CD4-positive, alpha-beta T cell treated with Interleukin-1 beta for 1 hour (primary cell): ENCODE measurements around the gene ABCD3.
"Not testable (repeated sequence)": the region's sequence is repeated elsewhere in the genome, so short reads cannot be mapped to it uniquely, and the experiment has no call there.

ENCODE experiments used
- DNase-seq, 2 donors: peaks; one replicate each; pipeline ENCODE4 v3.0.0-alpha.2; 2020 to 2022

ABCD3 gene

DNA sequence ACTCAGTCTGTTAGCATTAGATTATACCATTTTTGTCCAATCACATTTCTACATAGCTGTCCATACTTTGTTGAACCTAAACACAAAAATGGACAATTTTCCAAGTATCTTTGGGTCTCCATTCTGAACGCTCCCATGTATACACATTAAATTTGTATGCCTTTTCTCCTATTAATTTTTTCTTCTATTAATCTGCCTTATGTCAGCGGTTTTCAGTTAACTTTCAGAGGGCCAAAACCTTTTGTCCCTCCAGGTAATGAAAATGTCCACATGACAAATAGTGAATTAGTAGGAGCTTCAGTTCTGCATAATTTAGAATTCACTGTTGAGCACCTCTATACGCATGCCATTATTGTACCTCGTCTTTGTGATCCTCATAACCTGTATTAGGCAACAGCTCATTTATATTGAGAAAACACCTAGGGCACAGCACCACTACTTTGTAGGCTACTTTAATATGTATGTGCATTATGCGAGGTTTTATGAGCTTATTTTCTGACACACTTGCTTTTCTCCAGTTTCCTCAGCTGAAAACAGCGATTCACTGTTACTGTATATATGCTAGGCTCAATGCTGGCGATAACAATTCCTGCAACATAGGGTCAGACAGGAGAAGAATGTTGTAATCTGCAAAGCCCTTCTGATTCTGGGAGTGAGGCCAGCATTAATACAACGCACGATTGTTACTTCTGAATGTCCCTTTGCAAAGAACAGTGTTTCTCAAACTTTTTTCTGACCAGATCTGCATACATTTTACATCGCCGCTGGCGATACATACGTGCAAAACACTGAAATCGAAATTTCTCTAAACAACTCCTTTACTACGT lies 1.1 kb upstream of the ABCD3 start:
- DNase-seq, result no peak

DNA sequence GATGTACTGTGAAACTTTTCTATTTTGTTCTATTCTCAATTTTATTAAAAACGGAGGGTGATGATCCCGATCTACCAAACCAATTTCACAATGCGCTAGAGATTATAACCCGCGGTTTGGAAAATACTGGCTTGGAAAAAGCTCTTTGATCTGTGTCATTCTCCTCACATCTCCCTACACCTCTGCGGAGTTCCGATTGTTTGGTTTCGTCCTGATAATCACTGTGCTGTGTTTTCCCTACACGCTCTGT lies 536 bp upstream of the ABCD3 start:
- no peak for DNase-seq

DNA sequence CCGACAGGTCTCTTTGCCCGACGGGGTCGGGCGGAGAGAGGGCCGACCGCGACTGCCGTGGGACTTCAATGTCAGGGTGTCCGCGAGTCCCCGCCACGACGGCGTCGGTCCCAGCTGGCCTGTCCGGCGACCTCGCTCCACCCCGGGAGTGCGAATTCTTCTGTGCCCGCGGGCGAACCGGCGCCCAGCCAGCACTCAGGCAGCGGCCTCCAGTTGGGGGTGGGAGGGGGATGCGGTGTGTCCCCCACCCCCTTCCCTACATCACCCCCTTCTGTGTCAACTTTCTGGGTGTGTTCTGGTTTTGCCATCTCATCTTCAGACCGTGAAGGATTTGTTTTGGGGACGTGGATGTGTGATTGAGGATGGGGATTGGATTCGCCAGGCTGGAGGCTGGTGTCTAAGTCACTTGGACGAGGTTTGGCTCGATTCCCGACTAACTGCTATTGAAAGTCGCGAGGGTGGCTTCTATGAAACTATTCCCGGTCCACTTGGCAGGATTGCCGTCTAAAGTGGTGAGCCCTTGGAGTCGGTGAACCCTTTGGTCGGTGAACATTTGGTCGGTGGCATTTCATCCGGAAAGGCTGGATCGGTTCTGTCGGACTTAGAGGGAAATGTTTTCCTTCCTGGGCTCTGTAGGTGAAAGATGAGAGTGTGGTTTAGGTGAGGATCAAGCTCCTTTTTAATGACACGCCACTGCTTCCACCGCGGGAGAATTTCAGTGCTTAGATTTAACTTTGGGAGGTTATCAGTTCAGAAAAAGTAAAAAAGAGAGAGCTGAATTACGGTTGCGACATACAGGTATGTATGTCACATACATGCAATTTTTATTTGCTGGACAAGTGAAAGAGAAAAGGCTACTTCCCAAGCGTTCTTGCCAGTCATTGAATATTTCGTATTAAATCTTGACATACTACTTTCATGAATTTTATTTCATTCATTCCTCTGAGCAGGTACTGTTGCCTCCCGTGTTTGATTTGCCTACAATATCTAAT lies 771 bp downstream of the ABCD3 start:
- DNase-seq, result no peak

DNA sequence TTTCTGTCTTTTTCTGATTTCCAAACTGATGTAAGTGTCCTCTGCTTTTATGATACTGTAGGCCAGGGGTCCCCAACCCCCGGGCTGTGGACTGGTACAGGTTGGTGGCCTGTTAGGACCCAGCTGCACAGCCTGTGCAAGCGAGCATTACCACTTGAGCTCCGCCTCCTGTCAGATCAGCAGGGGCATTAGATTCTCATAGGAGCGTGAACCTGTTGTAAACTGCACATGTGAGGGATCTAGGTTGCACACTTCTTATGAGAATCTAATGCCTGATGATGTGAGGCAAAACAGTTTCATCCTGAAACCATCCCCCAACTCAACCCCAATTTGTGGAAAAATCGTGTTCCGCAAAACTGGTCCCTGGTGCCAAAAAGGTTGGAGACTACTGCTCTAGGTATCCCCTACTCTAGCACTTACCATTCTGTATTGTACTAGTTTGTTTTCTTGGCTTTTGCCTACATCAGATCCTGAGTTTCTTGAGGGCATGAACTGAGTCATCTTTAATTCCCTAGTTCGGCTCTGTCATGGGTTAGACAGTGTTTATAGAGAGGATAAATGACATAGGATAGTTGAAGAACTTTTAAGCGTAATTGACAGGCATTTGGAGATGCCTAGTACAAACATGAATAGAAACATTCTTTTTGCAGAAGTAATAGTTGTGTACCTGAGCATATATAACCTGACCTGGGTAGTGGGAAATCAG lies 4.1 kb downstream of the ABCD3 start:
- DNase-seq, result no peak

DNA sequence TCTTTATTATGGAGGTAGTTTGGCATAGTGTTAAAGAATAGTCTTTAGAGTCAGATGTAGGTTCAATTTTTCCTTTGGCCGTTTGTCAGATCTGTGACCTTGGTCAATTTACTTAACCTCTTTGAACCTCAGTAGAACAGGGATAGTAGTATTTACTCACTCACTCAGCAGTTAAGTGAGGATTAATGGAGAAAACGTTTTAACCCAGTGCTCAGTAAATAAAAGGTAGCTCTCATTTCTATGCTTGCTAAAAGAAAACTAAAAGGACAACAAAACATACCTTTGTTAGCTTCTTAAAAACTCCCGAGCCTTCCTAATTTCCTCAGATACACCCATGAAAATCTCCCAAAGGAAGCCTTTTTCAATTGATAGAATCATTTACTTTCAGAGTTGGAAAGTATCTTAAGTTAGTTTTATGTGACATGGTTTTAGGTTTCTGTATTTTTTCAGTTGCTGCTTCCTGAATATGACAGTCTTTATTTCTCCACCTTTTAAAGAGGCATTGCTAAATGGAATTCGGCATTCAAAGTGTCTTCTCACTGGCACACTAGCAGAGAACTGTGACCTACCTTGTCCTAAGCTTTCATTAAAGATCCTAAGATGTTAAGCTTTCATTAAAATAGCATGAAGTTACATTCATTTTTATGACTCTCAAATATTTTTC lies 7.8 kb downstream of the ABCD3 start:
- no peak for DNase-seq

DNA sequence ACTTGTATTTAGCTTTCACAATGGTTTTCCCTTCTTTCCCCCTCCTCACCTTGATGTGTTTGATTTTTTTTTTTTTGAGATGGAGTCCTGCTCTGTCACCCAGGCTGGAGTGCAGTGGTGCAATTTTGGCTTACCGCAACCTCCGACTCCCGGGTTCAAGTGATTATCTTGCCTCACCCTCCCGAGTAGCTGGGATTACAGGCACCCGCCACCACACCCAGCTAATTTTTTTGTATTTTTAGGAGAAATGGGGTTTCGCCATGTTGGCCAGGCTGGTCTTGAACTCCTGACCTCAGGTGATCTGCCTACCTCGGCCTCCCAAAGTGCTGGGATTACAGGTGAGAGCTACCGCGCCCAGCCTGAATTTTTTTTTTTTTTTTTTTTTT lies 8.3 kb downstream of the ABCD3 start:
- not testable (repeated sequence) for DNase-seq

DNA sequence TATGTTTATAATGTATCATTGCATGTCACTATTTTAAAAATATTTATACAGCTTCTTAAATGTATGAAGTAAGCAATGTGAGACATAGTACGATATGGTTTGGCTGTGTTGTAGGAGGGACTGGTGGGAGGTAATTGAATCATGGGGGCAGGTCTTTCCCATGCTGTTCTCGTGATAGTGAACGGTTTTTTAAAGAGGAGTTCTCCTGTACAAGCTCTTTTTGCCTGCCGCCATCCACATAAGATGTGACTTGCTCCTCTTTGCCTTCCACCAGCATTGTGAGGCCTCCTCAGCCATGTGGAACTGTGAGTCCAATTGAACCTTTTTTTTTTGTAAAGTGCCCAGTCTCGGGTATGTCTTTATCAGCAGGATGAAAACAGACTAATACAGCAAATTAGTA lies 10.3 kb downstream of the ABCD3 start:
- no peak for DNase-seq

DNA sequence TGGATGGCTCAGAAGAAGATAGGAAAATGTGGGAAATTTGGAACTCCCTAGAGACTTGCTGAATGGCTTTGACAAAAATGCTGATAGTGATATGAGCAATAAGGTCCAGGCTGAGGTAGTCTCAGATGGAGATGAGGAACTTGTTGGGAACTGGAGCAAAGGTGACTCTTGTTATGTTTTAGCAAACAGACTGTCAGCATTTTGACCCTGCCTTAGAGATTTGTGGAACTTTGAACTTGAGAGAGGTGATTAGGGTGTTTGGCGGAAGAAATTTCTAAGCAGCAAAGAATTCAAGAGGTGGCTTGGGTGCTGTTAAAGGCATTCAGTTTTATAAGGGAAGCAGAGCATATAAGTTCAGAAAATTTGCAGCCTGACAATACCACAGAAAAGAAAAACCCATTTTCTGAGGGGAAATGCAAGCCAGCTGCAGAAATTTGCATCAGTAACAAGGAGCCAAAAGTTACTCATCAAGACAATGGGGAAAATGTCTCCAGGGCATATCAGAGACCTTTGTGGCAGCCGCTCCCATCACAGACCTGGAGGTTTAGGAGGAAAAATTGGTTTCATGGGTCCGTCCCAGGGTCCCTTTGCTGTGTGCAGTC lies 10.8 kb downstream of the ABCD3 start:
- not testable (repeated sequence) for DNase-seq

DNA sequence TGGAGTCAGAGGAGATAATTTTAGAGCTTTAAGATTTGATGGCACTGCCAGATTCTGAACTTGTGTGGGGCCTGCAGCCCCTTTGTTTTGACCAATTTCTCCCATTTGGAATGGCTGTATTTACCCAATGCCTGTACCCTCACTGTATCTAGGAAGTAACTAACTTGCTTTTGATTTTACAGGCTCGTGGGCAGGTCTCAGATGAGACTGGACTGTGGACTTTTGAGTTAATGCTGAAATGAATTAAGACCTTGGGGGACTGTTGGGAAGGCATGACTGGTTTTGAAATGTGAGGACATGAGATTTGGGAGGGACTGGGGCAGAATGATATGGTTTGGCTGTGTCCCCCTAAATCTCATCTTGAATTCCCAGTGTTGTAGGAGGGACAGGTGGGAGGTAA lies 11.9 kb downstream of the ABCD3 start:
- not testable (repeated sequence) for DNase-seq

DNA sequence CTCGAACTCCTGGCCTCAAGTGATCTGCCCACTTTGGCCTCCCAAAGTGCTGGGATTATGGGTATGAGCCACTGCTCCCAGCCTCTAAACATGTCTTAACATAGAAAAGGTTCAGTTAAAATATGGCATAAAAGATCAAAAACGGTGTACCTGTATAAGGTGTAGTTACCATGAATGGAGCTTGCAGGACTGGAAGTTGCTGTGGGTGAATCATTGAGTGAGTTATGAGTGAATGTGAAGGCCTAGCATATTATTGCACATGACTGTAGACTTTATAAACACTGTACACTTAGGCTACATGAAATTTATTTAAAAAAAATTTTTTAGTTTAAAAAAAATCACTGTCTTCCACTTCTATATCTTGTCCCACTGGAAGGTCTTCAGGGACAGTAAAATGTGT lies 15.7 kb downstream of the ABCD3 start:
- DNase-seq, result no peak

DNA sequence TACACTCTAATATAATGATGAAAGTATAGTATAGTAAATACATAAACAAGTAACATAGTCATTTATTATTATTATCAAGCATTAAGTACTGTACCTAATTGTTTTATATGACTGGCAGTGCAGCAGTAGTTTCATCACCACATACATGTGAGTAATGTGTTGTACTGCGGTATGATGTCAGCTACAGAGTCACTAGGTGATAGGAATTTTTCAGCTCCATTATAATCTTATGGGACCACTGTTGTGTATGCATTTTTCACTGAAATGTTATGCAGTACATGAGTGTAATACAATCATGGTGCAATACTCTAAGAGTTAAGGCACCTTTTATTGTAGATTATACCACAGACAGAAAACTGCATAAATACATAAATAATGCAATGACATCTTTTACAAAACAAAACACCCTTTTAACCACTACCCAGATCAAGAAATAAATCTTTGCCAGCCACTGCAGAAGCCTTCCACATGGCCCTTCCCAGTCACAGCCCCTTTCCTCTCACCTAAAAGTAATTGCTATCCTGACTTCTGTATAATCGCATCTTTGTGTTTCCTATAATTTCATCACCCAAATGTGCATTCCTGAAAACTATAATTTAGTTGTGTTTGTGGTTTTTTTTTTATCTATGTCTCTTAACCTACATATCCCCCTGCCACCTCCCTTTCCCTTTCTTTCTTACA lies 16.3 kb downstream of the ABCD3 start:
- DNase-seq, result no peak

DNA sequence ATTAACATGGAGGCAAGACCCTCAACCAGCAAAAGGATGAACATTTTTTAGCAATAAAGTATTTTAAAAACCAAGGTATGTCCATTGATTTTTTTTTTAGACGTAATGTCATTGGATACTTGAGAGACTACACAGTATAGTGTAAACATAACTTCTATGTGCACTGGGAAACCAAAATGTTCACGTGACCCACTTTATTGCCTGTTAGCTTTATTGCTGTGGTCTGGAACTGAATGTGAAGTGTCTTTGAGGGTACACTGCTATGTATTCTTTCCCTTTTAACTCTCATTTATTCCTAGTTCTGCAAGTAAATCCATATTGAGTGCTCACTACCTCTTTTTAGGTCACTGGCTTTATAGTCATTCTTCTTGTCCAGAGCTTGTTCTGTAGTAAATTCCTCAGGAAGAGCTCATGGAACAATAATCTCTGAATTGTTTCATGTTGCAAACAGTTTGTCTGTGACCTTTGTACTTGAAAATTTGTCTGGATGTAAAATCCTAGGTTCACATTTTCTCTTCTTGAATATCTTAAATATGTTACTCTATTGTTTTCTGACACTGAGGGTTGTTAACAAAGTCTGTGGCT lies 20.6 kb downstream of the ABCD3 start:
- DNase-seq, result no peak

DNA sequence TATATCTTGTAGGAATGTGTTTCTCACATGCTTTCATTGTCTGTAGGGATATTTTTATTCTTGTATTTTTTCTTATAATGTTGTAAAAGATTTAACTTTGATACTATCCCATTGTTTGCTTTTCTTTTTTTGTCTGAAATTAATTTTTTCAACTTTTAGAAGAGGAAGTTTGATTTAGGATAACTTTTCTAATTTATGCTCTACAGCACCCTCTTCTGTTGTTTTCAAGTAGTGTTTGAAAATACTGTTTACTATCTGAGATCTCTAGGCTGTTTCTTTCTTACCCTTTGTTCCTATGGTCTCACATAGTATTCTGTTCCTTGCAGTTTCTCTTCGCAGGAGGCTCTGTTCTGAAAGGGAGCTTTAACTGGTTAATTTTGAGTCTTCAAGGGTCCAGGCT lies 21.9 kb downstream of the ABCD3 start:
- DNase-seq, result no peak

DNA sequence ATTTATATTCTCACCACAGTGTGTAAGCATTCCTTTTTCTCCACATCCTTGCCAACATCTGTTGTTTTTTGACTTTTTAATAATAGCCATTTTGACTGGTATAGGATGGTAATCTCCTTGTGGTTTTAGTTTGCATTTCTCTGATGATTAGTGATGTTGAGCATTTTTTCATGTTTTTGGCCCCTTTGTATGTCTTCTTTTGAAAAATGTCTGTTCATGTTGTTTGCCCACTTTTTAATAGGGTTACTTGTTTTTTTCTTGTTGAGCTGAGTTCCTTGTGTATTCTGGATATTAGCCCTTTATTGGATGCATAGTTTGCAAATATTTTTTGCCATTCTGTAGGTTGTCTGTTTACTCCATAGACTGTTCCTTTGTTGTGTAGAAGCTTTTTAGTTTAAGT lies 24.9 kb downstream of the ABCD3 start:
- not testable (repeated sequence) for DNase-seq

DNA sequence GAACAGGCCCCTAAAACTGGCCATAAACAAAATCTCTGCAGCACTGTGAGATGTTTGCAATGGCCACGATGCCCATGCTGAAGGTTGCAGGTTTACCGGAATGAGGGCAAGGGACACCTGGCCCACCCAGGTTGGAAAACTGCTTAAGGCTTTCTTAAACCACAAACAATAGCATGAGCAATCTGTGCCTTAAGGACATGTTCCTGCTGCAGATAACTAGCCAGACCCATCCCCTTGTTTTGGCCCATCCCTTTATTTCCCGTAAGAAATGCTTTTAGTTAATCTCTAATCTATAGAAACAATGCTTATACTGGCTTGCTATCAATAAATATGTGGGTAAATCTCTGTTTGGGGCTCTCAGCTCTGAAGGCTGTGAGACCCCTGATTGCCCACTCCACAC lies 26.6 kb downstream of the ABCD3 start:
- DNase-seq, result not testable (repeated sequence)

DNA sequence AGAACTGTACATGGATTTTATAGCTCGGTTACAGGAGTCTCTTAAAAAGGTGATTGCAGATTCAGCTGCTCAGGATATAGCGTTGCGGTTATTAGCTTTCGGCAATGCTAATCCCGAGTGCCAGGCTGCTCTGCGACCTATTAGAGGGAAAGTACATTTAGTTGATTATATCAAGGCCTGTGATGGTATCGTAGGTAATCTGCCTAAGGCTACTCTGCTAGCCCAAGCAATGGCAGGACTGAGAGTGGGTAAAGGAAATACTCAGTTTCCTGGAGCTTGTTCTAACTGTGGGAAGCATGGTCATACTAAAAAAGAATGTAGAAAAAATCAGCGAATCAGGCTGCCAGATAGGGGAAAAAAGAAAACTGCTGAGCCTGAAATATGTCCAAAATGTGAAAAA lies 27.5 kb downstream of the ABCD3 start:
- not testable (repeated sequence) for DNase-seq

DNA sequence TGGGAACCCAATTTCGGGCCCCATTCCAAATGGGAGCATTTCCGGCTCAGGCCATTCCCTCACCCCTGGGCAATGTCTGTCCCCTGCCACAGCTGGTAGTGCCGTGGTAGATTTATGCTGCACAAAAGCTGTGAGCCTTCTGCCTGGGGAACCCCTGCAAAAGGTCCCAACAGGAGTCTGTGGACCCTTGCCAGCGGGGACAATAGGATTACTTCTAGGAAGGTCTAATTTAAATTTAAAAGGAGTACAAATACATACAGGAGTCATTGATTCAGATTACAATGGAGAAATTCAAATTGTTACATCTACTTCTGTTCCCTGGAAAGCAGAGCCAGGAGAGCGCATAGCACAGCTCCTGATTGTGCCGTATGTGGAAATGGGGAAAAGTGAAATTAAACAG lies 28.0 kb downstream of the ABCD3 start:
- DNase-seq, result not testable (repeated sequence)

DNA sequence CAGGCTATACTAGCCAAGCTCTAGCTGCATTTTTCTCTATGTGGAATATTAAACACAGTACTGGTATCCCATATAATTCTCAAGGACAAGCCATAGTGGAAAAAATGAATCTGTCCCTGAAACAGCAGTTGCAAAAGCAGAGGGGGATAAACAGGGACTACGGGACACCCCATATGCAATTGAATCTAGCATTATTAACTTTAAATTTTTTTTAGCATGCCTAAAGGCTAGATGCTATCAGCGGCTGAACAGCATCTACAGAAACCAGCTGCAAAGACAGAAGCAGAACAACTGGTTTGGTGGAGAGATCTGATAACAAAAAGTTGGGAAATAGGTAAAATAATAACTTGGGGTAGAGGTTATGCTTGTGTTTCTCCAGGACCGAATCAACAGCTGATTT lies 30.6 kb downstream of the ABCD3 start:
- DNase-seq, result not testable (repeated sequence)

DNA sequence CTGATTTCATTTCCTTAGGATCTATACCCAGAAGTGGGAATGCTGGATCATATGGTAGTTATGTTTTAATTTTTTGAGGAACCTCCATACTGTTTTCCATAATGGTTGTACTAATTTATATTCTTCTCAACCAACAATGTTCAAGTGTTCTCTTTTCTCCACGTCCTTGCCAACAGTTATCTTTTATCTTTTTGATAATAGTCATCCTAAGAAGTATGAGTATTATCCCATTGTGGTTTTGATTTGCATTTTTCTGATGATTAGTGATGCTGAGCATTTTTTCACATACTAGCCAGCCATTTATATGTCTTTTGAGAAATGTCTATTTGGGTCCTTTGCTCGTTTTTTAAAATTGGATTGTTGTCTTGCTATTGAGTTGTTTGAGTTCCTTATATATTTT lies 38.5 kb downstream of the ABCD3 start:
- DNase-seq, result no peak

DNA sequence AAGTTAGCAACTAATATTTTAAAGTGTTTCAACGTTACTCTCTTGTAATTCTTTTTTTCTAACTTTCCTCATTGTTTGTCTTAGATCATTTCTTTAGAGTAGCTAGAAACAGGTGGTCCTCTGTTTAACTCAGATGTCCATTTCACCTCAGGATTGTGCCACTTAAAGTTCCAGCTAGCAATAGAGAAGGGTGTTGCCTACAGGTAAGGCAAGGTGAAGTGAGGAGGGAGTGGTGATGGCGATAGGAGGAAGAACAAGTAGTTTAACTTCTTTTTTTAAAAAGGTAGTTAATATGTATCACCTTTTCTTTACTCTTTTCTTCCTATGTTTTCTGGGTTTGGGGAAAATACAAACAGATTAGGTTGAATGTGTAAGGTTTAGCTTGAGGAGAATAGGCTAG lies 44.4 kb downstream of the ABCD3 start:
- DNase-seq, result no peak

DNA sequence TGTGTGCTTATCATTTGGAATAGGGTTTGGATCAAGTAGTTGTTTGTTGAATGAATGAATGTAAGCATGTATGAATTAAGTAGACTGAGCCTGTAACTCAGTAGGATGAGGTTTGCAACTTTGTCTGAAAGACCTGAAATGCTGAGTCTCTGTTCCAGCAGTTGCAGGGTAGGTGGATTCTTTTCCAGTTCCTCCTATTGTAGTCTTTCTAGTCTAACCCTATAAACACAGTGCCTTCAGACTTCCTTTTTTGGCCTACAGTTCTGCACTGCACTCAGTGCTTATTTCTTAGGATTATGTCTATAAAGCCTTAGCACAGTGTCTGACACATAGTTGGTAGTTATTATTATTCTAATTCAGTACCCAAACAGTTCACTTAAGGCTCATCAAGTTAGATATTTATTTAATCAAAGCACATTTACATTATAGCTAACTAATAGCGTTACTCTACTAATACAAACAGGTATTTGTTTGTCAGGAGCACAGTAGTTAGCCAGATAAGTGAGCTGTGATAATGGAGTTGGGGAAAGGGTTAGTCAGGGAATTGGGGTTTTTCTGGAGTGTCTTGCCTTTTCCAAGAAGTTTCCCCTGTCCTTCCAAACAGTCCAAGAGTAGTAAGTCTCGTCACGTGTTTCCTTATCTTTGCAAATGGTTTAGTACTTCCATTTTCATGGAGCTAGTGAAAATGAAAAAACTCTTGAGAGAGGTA lies 45.0 kb downstream of the ABCD3 start:
- no peak for DNase-seq
